Activated T-helper 9 cell treated with anti-CD3 and anti-CD28 coated beads, Interleukin-2, amount 50 U/mL, for 16 hours (primary cell): ENCODE measurements around the gene FRMD1.
"Not testable (repeated sequence)": the region's sequence is repeated elsewhere in the genome, so short reads cannot be mapped to it uniquely, and the experiment has no call there.

ENCODE experiments used
- DNase-seq: peaks from one replicate; pipeline ENCODE4 v3.0.0-alpha.2; 2020; ENCODE audit warnings: low read depth

The FRMD1 gene

GRCh38 chr6:168077401-168077800, 1.6 kb downstream of the FRMD1 start:
- not testable (repeated sequence) for DNase-seq

DNA sequence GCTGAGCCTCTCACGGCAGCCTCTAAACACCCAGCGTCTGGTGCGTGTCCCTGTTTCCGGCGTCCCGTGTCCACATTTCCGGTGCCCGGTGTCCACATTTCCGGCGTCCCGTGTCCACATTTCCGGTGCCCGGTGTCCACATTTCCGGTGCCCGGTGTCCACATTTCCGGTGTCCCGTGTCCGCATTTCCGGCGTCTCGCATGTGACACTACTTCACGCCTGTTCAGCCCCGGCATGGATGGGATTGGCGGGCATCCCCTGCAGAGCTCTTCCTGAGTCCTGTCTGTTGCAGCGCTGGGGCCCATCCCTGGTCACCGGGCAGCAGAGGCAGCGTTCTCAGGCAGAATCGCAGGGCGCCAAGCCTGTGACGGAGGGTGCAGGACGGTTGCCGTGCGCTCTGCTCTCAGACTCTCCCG, 3.2 kb downstream of the FRMD1 start:
- DNase-seq, result no peak

GRCh38 chr6:168075216-168075615, 3.8 kb downstream of the FRMD1 start:
- DNase-seq, result no peak

- no peak for DNase-seq
These were observed 4.9 kb downstream of the FRMD1 start for GRCh38 chr6:168073937-168074730.

DNA sequence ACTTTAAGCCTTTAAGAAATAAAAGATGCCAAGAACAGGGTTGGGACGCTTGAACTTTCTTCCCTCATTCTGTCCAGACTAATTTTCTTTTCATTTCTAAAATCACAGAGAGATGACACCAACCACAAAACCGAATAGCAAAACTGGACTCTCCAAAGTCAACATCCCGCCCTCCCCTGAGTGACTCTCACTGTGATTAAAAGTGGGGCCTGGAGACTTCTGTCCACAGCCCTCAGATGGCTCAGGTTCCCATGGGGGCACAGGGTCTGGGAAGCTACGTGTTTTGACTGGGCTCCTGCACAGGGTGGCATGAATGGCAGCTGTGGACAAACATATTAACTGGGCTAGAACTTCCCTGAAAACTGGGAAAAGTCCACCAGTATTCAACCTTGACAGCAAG, 6.3 kb downstream of the FRMD1 start:
- DNase-seq, result no peak

DNA sequence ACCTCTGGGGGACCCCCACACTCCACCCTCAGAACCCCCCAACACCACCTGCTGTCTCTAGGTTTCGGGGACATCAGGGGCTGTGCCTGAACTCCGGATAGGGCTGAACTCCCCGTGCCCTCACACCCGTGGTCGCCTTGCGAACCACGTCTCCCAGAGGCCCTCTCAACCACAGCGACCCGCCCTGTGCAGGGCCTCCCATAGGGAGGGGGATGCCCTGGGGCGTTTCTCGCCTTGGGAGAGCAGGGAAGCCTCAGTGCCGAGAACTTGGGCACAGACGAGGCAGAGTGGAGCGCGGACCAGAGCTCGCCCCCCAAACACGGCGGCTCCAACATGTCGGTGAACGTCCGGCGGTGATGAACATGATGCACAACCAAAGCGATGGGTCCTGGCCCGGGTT, 6.8 kb downstream of the FRMD1 start:
- no peak for DNase-seq

GRCh38 chr6:168071620-168072019, 7.4 kb downstream of the FRMD1 start:
- no peak for DNase-seq

GRCh38 chr6:168070804-168071203, 8.2 kb downstream of the FRMD1 start:
- no peak for DNase-seq

GRCh38 chr6:168067081-168067759, 11.8 kb downstream of the FRMD1 start:
- DNase-seq, result no peak

- DNase-seq, result no peak
These were observed 14.7 kb downstream of the FRMD1 start for GRCh38 chr6:168064226-168064807.

GRCh38 chr6:168063431-168063830, 15.6 kb downstream of the FRMD1 start:
- no peak for DNase-seq

GRCh38 chr6:168062346-168063289, 16.4 kb downstream of the FRMD1 start:
- DNase-seq, result no peak

DNA sequence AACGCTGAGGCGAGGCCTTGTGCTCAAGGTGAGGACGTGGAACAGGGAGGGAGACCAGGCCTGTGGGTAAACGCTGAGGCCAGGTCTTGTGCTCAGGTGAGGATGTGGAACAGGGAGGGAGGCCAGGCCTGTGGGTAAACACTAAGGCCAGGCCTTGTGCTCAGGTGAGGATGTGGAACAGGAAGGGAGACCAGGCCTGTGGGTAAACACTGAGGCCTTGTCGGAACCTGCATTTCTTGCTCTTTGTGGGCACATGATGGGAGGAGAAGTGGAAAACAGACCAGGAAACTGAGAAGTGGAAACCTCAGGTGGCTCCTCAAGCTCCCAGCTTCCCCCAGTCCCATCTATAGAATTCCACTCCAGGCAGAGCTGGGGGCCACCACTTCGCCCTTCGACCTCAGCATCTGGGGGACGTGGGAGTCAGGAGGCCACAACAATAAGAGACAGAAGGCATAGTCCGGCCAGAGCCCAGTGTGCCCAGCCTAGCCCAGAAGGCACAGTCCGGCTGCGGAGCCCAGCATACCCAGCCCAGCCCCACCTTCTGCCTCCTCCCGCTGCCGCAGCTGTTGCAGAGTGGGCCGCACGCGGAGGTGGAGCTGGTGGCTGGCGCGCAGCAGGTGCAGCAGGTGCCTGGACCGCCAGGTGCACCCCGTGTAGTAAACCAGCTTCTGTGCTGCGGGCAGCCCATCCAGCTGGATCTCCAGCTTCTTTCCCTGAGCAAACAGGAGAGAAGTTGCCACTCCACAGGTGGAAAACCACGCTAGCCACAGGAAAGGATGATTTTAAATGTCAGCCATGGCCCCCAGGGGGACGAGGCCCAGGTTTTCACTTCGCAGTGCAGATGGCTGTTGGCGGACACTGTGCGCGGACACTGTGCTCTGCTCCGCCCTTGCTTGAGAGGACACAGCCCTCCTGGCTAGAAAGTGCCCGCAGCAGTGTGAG, 17.5 kb downstream of the FRMD1 start:
- DNase-seq, result no peak

DNA sequence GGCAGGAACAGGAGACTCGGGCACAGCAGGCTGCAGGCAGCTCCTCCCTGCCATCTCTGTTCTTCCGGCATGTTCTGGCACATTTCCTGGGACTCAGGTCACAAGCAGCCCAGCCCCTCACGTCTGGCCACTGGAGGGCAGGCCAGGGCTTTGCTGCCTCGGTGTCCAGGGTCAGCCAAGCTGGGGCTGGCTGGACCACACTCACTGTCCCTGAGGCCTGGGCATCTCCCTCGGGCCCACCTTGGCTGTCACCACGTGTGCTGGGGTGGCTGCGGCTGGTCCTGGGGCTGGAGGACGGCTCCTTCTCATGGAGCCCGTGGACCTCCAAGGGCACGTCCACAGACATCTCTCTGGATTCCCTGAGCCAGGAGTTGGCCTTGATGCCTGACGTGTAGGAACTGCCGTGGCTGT, 18.5 kb downstream of the FRMD1 start:
- DNase-seq, result no peak

DNA sequence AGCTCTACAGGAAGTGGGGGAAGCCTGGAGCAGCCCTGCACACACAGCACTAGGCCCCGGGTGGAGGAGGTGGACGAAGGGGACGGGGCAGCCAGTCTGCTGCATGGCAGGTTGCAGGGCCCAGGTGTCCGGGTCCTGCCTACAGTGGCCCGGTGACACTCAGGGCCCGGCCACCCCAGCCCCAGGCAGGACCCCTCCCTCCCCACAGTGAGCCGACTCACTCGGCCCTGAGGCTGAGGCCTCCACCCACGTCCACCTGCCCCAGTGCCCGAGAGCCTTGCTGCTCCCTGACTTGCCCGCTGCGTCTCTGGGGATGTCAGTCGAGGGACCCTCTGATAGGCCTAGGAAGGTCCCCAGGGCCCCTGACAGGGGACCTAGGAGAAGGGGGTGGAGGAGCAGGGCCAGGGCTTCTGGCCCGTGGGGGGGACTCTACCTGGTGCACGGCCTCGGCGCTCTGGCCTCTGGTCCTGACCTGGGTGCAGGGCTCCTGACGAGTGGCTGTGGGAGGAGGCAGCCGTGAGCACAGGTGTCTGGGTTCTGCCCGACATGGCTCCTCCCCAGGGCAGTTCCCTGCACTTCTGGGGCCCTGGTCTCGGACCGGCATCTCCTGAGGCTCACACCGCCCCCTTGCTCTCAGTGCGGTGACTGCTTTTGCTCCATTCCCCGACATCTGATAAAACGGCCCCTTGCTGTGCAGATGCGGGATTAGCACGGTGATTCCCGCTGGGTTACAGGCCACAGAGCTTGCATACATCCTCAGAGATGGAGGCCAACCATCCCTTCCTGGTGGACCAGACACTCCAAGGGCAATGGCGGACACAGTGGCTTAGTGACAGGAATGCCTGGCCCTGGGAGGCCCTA, 20.1 kb downstream of the FRMD1 start:
- DNase-seq, result no peak

- DNase-seq, result no peak
These were observed 21.2 kb downstream of the FRMD1 start for GRCh38 chr6:168057836-168058235.

- DNase-seq, result no peak
These were observed 22.0 kb downstream of the FRMD1 start for GRCh38 chr6:168056892-168057527.

DNA sequence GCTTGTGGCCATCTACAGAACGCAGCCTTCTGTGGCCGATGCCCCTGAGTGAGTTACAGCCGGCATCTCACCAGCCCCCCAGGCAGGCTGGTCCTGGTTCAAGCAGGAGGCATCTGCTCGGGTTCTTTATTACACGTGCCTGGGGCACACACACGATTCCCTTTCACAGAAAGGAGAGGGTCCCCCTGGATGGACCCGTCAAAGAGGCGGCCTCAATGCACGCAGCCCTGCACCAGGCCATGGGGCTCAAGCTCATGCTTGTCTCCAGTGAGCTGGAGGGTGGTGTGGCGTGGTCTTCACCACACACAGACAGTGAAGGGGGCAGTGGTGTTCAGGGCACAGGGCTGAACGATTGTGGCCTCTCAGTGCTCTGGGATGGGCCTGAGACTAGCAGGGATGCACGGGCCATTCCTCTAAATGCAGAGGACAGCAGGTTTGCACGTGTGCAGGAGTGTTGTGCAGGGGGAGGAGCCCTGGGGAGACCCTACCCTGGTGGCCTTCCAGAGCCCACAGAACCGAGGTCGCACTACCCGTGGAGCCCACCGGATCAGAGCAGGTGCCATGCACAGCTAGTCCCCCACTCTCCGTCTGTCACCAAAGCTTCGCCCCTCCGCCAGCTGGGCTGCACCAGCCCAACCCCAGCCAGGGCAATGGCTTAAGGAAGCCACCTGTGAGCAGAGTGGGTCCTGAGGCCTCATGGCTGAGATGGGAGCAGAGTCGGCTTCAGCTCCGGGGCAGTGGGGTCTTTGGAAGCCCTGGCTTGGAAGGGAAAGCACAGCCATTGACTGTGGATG, 23.1 kb downstream of the FRMD1 start:
- DNase-seq, result no peak
